Thyroid gland (tissue), 4 donors: ENCODE measurements around the gene ZCCHC24. TPM values are rescaled to one million over a fixed set of nuclear protein-coding genes. Genes with fewer than 3 reads are reported as not detected.

ENCODE experiments used
- DNase-seq, 2 donors: peaks; one replicate each; pipeline ENCODE4 v3.0.0-alpha.2; 2019
- H3K27ac ChIP-seq, 3 donors: fragments of 200-600 bp; sonication (generic); 1 replicate in 2 of 3; 2 replicates in 1 of 3; pipeline ENCODE4 v1.5.1; 2016 to 2019; ENCODE audit warnings: mild to moderate bottlenecking in 1 of 3, moderate library complexity in 1 of 3
- H3K27me3 ChIP-seq: fragments of 200-600 bp; sonication (generic); one replicate; pipeline ENCODE4 v1.5.1; 2019
- H3K36me3 ChIP-seq, 2 donors: fragments of 200-600 bp; sonication (generic); one replicate each; pipeline ENCODE4 v1.5.1; 2016 to 2019
- H3K4me1 ChIP-seq, 2 donors: fragments of 200-600 bp; sonication (generic); one replicate each; pipeline ENCODE4 v1.5.1; 2017 to 2019
- H3K4me3 ChIP-seq, 3 donors: fragments of 200-600 bp; sonication (generic); replicated peaks in 1 of 3; 1 replicate in 2 of 3; 2 replicates in 1 of 3; pipeline ENCODE4 v1.5.1; 2016; ENCODE audit warnings: mild to moderate bottlenecking in 1 of 3
- H3K9me3 ChIP-seq: fragments of 200-600 bp; sonication (generic); one replicate; pipeline ENCODE4 v1.5.1; 2017
- POLR2A ChIP-seq, 2 donors: fragments of 450-650 bp; IDR thresholded peaks; one replicate each; pipeline ENCODE4 v1.6.1; 2017; ENCODE audit warnings: antibody characterized with exemption in 2 of 2, mild to moderate bottlenecking in 2 of 2, moderate library complexity in 1 of 2
- WGBS, 2 donors: methylation state at CpG; one replicate each; pipeline ENCODE4 v1.1.5; 2017; 5-methylcytosine and 5-hydroxymethylcytosine counted together
- intact Hi-C: fragments of 100-400 bp; cut with DNase I; formaldehyde crosslinking; loops from one replicate; pipeline ENCODE4 v1.15.1; 2023
- total RNA-seq, 4 donors: library from RNA; depleted of rRNA; stranded (reverse); fragments of >200 nt; gene quantifications; one replicate each; pipeline ENCODE4 v1.2.3, GENCODE V29; 2016
- TF ChIP-seq, protein P1 (sequence below), 6 experiments: fragments of 200-600 bp in 3 of 6; fragments of 450-650 bp in 3 of 6; sonication (generic) in 3 of 6; IDR thresholded peaks; one replicate each; pipeline ENCODE4 v1.5.1; 2016 to 2019; ENCODE audit warnings: antibody characterized with exemption in 6 of 6, mild to moderate bottlenecking in 2 of 6, inconsistent platforms in 1 of 6, moderate library complexity in 1 of 6

Gene ZCCHC24
- total RNA-seq, 4 donors from 2014 or later, result 25.4 to 48.8 (median 33.3) TPM

- peak in 1 of 2 donors; percentile 30 for DNase-seq
- intact Hi-C loops, result no loop called here
- Histone ChIP-seq H3K4me1 (peaks cover 62 to 100% of the 10 kb centered on the region in 2 donors), H3K27ac (peak overlapping the region in 2 of 3 donors; percentile 82 to 83), H3K9me3 (no peaks in the 10 kb centered on the region), H3K36me3 (no peaks in the 10 kb centered on the region), H3K27me3 (no peaks in the 10 kb centered on the region), H3K4me3 (no peak overlapping the region)
- no peak for TF ChIP-seq POLR2A (IDR thresholded peaks at IDR 0.05)
- TF ChIP-seq, protein P1, sequence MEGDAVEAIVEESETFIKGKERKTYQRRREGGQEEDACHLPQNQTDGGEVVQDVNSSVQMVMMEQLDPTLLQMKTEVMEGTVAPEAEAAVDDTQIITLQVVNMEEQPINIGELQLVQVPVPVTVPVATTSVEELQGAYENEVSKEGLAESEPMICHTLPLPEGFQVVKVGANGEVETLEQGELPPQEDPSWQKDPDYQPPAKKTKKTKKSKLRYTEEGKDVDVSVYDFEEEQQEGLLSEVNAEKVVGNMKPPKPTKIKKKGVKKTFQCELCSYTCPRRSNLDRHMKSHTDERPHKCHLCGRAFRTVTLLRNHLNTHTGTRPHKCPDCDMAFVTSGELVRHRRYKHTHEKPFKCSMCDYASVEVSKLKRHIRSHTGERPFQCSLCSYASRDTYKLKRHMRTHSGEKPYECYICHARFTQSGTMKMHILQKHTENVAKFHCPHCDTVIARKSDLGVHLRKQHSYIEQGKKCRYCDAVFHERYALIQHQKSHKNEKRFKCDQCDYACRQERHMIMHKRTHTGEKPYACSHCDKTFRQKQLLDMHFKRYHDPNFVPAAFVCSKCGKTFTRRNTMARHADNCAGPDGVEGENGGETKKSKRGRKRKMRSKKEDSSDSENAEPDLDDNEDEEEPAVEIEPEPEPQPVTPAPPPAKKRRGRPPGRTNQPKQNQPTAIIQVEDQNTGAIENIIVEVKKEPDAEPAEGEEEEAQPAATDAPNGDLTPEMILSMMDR (IDR thresholded peaks at IDR 0.05), result no peak
- WGBS, 2 donors, result 72 to 80% methylated on average over 11 to 18 of the region's 23 CpGs
Measured at GRCh38 chr10:79401015-79401921, 44.2 kb downstream of the ZCCHC24 start.

DNA sequence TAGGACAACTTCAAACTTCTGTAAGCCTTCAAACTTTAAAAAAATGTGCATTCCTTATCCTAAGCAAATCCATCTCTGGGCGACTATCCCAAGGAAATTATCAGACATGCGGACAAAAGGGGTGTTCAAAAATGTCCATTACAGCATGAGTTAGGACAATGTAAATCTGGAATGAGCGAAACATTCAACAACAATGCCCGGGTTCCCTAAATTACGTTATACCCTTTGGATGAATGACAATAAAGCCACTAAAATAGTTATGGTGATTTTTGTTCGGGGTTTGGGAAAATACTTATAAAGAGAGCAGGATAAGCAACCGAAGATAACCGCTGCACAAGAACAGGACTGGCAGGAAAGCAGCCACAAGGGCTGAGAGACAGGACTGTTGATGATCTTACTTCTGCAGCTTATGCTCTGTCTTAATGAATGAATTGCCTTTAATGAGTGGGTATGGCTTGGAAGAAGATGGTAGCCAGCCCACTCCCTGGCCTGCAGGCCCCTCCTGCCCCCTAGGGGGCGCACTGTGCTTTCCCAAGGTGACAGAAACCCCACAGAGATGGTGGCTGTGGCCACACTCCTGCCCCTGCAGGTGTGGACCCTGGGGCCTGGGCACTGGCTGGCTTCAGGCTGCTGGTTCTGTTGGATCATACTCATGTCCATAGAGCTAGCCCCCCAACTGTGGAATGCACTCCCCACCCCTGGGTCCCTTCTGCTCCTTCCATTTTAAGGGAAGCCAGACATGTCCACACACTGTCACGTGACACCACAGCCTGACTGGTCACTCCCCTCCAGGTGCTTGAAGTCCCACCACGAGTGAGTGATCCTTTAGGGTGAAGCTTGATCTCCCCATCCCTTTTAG lies 45.0 kb downstream of the ZCCHC24 start:
- Histone ChIP-seq H3K36me3 (no peaks in the 10 kb centered on the region), H3K4me1 (peaks cover 53 to 94% of the 10 kb centered on the region in 2 donors), H3K27me3 (no peaks in the 10 kb centered on the region), H3K9me3 (no peaks in the 10 kb centered on the region), H3K4me3 (no peak overlapping the region), H3K27ac (peak overlapping the region; percentile 81 to 92 (median 91))
- intact Hi-C loops, result no loop called here
- DNase-seq, result peak in 1 of 2 donors; percentile 47
- TF ChIP-seq, protein P1 (IDR thresholded peaks at IDR 0.05), result peak in 5 of 6 experiments; percentile 18 to 60 (median 38)
- no peak for TF ChIP-seq POLR2A (IDR thresholded peaks at IDR 0.05)
- 68 to 77% methylated on average over 11 of the region's 11 CpGs for WGBS, 2 donors

DNA sequence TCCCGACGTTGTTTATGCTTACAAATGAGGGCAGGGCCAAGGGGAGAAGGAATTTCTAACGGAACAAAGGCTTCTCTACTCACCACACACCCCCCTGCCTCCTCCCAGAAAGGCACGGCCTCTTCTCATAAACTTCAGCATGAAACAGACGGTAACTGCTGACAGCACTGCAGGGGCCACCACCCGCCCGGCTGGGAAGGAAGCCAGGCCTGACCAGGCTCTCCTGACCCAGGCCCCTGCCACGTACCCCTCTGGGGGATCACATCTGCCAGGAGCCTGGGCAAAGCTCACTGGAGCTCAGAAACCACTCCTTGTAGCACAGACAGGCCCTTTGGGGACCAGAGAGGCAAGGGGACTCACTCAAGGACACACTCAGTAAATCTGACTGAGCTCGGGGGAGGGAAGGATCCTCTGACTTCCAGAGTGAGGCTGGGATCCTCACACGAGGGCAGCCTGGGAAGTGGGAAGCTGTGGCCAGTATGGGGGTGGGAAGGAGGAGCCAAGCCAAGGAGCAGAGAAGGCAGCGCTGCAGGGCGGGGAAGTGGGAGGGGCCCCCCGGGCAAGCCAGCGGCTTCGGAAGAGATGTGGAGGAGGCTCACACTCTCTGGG lies 46.1 kb downstream of the ZCCHC24 start:
- no peak overlapping the region for H3K4me3 ChIP-seq
- H3K36me3 ChIP-seq, result no peaks in the 10 kb centered on the region
- intact Hi-C loops, result no loop called here
- TF ChIP-seq, protein P1 (IDR thresholded peaks at IDR 0.05), result no peak
- no peak for TF ChIP-seq POLR2A (IDR thresholded peaks at IDR 0.05)
- no peaks in the 10 kb centered on the region for H3K9me3 ChIP-seq
- WGBS, 2 donors, result 6 to 8% methylated on average over 6 to 14 of the region's 15 CpGs
- H3K27me3 ChIP-seq, result no peaks in the 10 kb centered on the region
- peak; percentile 89 to 93 for DNase-seq
- peak overlapping the region; percentile 81 to 92 (median 91) for H3K27ac ChIP-seq
- peaks cover 50 to 93% of the 10 kb centered on the region in 2 donors for H3K4me1 ChIP-seq

DNA sequence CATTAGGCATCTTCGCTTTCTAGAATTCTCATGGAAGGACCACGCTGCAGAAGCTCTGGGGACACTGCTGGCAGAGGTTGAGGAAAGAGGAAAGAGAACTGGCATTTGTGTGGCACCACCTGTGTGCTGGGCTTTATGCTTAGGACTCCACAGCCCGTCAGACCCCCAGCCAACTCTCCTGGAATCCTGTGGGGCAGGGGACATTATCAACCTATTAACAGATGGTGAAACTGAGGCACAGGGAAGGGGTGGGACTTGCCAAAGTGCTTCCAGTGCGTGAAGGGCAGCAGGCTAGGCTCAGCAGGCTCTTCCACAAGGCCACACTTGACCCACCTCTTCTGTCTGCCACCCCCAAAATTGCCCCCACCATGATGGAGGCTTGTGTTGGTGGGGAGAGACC lies 46.8 kb downstream of the ZCCHC24 start:
- no peak for DNase-seq
- peaks cover 0 to 3% of the 10 kb centered on the region in 2 donors for H3K36me3 ChIP-seq
- H3K27me3 ChIP-seq, result no peaks in the 10 kb centered on the region
- peaks cover 49 to 90% of the 10 kb centered on the region in 2 donors for H3K4me1 ChIP-seq
- H3K9me3 ChIP-seq, result no peaks in the 10 kb centered on the region
- intact Hi-C loops, result no loop called here
- no peak overlapping the region for H3K4me3 ChIP-seq
- 89 to 90% methylated on average over 4 of the region's 4 CpGs for WGBS, 2 donors
- TF ChIP-seq, protein P1 (IDR thresholded peaks at IDR 0.05), result no peak
- no peak for TF ChIP-seq POLR2A (IDR thresholded peaks at IDR 0.05)
- H3K27ac ChIP-seq, result peak overlapping the region; percentile 81 to 92 (median 91)
